ENCODE results near the gene CBS.
"Not testable (repeated sequence)": the region's sequence is repeated elsewhere in the genome, so short reads cannot be mapped to it uniquely, and the experiment has no call there.

Gene CBS

DNA sequence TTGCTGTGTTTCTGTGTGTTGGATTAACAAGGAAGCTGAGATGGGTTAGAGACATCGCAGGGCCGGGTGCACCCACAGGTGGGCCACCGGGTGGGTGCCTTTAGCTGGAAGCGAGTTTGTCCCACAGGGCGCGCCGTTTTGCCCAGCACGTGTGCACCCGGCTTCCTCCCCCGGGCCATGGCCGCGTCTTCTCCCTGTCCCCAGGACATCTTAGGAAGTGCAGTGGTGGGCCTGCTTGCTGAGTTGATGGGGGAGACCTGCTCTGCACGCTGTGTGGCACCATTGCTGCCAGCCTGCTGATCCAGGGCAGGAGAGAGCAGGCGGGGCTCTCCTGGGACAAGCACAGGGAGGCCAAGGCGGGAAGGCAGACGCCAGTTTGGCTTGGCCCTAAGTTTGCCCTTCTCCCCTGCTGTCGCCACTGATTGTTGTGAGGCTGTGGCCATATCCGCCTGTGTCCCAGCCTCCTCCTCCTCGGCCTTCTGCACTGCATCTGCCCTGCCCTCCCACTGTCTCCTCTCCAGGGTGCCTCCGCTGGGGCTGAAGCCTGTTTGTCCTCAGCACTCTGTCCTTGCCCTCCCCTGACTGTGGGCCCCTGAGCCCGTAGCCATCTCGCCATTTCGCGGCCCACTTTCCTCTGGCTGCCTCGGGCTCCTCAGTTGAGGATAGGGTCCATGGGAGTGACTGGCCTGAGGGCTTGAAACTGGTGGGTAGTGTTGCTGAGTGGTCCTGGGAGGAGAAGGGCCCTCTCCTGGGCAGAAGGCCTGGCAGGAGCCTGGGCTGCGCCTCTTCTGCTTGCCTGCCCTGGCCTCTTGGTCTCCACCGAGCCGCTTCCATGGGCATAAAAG, 53.7 kb downstream of the CBS start:
- no peak overlapping the region for H3K9ac ChIP-seq (ENCODE audit: low read depth, low read length)
- no peak overlapping the region for H3K4me3 ChIP-seq (ENCODE audit: low read depth, low read length)
- H3K4me1 ChIP-seq (ENCODE audit: control insufficient read depth, insufficient read depth, low read length): no peaks in the 10 kb centered on the region
- H3K36me3 ChIP-seq (ENCODE audit: control insufficient read depth, insufficient read depth, low read length): peaks cover 64% of the 10 kb centered on the region
- no peak overlapping the region for H3K27ac ChIP-seq (ENCODE audit: low read depth, low read length)
- no peaks in the 10 kb centered on the region for H3K27me3 ChIP-seq (ENCODE audit: control insufficient read depth, insufficient read depth, low read length)
- H3K9me3 ChIP-seq (ENCODE audit: control insufficient read depth, insufficient read depth, low read length): no peaks in the 10 kb centered on the region

DNA sequence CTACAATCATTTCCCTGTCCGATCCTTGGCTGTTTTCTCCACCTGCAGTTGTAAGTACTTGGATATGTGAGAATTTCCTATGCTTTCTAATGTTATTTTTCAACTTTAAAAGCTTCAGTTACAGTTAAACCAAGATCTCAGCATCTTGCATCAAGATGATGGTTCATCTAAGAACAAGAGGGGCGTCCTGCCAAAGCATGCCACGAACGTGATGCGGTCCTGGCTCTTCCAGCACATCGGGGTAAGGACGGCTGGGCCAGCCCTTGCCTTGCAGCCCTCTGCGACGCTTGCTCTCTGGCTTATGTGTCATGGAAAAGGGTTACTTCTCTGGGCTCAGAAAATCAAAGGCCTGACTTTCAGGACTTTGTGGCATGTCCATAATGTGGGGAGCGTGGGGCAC, 54.4 kb downstream of the CBS start:
- no peak overlapping the region for H3K4me3 ChIP-seq (ENCODE audit: low read depth, low read length)
- H3K27ac ChIP-seq (ENCODE audit: low read depth, low read length): no peak overlapping the region

DNA sequence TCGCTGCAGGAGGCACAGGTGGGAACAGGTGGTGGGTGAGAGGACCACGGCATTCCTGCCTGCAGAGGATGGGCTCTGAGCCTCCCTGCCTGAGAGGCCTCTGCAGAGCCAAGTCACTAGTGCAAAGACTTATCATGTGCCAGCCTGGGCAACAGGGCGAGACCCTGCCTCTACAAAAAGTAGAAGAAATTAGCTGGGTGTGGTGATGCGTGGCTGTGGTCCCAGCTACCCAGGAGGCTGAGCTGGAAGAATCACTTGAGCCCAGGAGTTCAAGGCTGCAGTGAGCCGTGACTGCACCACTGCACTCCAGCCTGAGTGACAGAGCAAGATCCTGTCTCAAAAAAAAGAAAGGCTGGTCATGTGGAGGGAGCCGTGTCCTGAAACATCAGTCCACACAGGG, 54.9 kb downstream of the CBS start:
- H3K4me3 ChIP-seq (ENCODE audit: low read depth, low read length): no peak overlapping the region
- no peak overlapping the region for H3K9ac ChIP-seq (ENCODE audit: low read depth, low read length)
- no peak overlapping the region for H3K27ac ChIP-seq (ENCODE audit: low read depth, low read length)
- no peaks in the 10 kb centered on the region for H3K27me3 ChIP-seq (ENCODE audit: control insufficient read depth, insufficient read depth, low read length)
- peaks cover 71% of the 10 kb centered on the region for H3K36me3 ChIP-seq (ENCODE audit: control insufficient read depth, insufficient read depth, low read length)
- no peaks in the 10 kb centered on the region for H3K9me3 ChIP-seq (ENCODE audit: control insufficient read depth, insufficient read depth, low read length)
- no peaks in the 10 kb centered on the region for H3K4me1 ChIP-seq (ENCODE audit: control insufficient read depth, insufficient read depth, low read length)

More for the DNA sequence above, 54.4 kb downstream of the CBS start:
- no peaks in the 10 kb centered on the region for H3K27me3 ChIP-seq (ENCODE audit: control insufficient read depth, insufficient read depth, low read length)
- H3K36me3 ChIP-seq (ENCODE audit: control insufficient read depth, insufficient read depth, low read length): peaks cover 71% of the 10 kb centered on the region
- no peaks in the 10 kb centered on the region for H3K9me3 ChIP-seq (ENCODE audit: control insufficient read depth, insufficient read depth, low read length)
- no peaks in the 10 kb centered on the region for H3K4me1 ChIP-seq (ENCODE audit: control insufficient read depth, insufficient read depth, low read length)
- H3K9ac ChIP-seq (ENCODE audit: low read depth, low read length): no peak overlapping the region

DNA sequence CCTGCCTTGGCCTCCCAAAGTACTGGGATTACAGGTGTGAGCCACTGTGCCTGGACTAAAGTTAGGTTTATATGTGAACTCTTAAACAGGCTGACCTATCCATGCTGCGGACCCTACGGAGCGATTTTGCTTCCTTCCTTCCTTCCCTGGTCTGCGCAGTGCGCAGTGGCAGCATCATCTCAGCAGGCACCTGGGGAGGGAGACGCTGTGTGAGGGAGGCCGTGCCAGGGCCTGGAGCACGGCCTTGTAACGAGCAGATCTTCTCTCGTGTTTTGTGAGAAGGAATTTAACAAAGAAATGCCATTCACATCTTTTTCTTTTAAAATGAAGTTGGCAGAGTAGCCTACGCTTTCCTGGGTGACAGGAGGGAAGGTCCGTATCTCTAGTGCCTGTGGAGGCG, 55.5 kb downstream of the CBS start:
- Histone ChIP-seq H3K4me1 (ENCODE audit: control insufficient read depth, insufficient read depth, low read length) (no peaks in the 10 kb centered on the region), H3K4me3 (ENCODE audit: low read depth, low read length) (no peak overlapping the region), H3K27ac (ENCODE audit: low read depth, low read length) (no peak overlapping the region), H3K36me3 (ENCODE audit: control insufficient read depth, insufficient read depth, low read length) (peaks cover 71% of the 10 kb centered on the region), H3K9ac (ENCODE audit: low read depth, low read length) (no peak overlapping the region), H3K27me3 (ENCODE audit: control insufficient read depth, insufficient read depth, low read length) (no peaks in the 10 kb centered on the region), H3K9me3 (ENCODE audit: control insufficient read depth, insufficient read depth, low read length) (no peaks in the 10 kb centered on the region)

DNA sequence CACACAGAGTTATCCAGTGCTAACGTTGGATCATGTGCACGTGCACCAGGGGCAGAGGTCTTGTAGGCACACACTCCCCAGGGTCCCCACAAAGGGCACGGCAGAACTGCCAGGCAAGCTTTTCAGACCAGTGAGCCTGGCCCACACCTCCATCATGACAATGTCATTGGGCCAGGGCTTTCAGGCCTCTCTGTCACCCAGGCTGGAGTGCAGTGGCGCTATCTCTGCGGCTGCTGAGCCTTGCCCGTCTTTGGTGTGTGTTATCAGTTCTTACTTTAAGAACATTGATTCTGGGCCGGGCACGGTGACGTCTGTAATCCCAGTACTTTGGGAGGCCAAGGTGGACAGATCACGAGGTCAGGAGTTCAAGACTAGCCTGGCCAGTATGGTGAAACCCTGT, 57.1 kb downstream of the CBS start:
- Histone ChIP-seq H3K4me3 (ENCODE audit: low read depth, low read length) (no peak overlapping the region), H3K9me3 (ENCODE audit: control insufficient read depth, insufficient read depth, low read length) (no peaks in the 10 kb centered on the region), H3K9ac (ENCODE audit: low read depth, low read length) (no peak overlapping the region), H3K36me3 (ENCODE audit: control insufficient read depth, insufficient read depth, low read length) (peaks cover 71% of the 10 kb centered on the region), H3K4me1 (ENCODE audit: control insufficient read depth, insufficient read depth, low read length) (no peaks in the 10 kb centered on the region), H3K27me3 (ENCODE audit: control insufficient read depth, insufficient read depth, low read length) (no peaks in the 10 kb centered on the region), H3K27ac (ENCODE audit: low read depth, low read length) (no peak overlapping the region)

DNA sequence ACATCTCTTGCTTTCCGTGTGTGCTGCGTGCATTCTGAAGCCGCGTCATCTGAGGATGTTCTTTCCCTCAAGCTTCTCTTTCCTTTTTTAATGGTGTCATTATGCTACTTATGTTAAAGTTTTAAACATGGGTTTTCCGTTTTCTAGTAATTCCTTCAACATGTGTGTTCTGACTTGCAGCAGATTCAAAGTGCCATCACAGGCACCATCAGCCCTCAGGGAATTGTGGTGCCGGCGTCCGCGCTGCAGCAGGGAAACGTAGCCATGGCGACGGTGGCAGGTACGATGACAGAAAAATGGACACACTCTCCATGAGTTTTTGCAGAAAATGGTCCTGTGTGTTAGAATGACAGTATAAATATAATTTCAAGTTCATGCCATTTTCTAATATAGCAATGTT, 58.9 kb downstream of the CBS start:
- Histone ChIP-seq H3K4me1 (ENCODE audit: control insufficient read depth, insufficient read depth, low read length) (no peaks in the 10 kb centered on the region), H3K9ac (ENCODE audit: low read depth, low read length) (no peak overlapping the region), H3K9me3 (ENCODE audit: control insufficient read depth, insufficient read depth, low read length) (no peaks in the 10 kb centered on the region), H3K27ac (ENCODE audit: low read depth, low read length) (no peak overlapping the region), H3K27me3 (ENCODE audit: control insufficient read depth, insufficient read depth, low read length) (no peaks in the 10 kb centered on the region), H3K36me3 (ENCODE audit: control insufficient read depth, insufficient read depth, low read length) (peaks cover 81% of the 10 kb centered on the region), H3K4me3 (ENCODE audit: low read depth, low read length) (no peak overlapping the region)

DNA sequence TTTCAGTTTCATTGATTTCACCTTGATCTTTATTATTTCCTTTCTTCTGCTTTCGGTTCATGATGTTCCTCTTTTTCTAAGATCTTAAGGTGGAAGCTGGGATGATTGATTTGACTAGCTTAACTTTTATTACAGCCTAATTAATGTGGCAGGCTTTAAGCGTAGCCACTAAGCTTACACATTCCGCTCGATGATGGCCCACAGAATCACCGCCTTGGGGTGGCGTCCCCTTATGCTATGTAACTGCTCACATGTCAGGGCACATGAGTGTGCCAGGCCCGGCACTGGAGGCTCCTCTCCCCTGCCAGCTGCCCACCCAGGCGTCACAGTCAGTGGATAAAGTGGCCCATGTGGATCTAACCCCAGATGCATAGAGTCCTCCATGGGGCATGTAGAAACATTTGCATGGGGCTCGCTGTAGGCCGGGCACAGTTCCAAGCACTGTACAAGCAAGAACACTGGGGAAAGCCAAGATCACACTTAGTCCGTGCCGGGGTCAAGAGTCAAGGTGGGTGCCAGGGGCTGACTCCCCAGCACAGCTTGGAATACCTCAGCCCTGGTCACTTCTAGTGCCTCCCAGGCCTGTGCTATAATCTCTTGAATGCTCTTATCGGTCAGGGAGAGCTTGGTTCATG, 59.6 kb downstream of the CBS start:
- Histone ChIP-seq H3K27me3 (ENCODE audit: control insufficient read depth, insufficient read depth, low read length) (no peaks in the 10 kb centered on the region), H3K36me3 (ENCODE audit: control insufficient read depth, insufficient read depth, low read length) (peaks cover 79% of the 10 kb centered on the region), H3K4me1 (ENCODE audit: control insufficient read depth, insufficient read depth, low read length) (no peaks in the 10 kb centered on the region), H3K4me3 (ENCODE audit: low read depth, low read length) (no peak overlapping the region), H3K27ac (ENCODE audit: low read depth, low read length) (no peak overlapping the region), H3K9ac (ENCODE audit: low read depth, low read length) (no peak overlapping the region), H3K9me3 (ENCODE audit: control insufficient read depth, insufficient read depth, low read length) (no peaks in the 10 kb centered on the region)

DNA sequence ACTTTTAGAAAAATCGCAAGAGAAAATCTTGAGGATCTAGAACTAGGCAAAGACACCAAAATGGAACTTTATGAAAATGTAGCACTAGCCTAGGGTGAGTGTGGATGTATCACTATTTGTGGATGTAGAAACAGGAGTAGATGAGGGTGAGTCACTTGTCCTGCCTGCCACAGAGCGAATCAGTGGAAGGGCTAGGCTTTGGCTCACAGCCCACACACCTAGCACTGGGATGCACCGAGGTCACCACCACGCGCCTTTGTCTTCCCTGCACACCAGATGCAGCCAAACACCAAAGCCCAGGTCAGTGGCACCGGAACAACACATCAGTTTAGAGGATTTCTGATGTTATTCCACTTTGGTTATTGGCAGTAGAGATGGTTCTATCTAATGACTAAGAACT, 63.0 kb downstream of the CBS start:
- Histone ChIP-seq H3K4me3 (ENCODE audit: low read depth, low read length) (no peak overlapping the region), H3K4me1 (ENCODE audit: control insufficient read depth, insufficient read depth, low read length) (no peaks in the 10 kb centered on the region), H3K27ac (ENCODE audit: low read depth, low read length) (no peak overlapping the region), H3K27me3 (ENCODE audit: control insufficient read depth, insufficient read depth, low read length) (no peaks in the 10 kb centered on the region), H3K36me3 (ENCODE audit: control insufficient read depth, insufficient read depth, low read length) (peaks cover 79% of the 10 kb centered on the region), H3K9ac (ENCODE audit: low read depth, low read length) (no peak overlapping the region), H3K9me3 (ENCODE audit: control insufficient read depth, insufficient read depth, low read length) (no peaks in the 10 kb centered on the region)

DNA sequence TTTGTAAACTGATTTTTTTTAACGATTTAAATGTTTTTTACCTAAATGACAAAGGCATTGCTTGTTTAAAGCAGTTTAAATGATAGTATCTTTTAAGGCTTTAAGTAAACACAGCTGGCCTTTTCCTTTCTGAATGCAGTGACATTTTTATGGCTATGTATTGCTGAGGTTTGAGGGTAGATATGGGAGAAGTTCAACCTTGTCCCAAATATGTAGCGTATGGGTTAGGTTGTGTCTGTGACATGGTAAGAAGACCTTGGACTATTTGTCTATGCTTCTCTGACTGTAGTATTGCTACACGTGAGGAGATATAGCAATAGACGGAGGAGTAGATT, 68.8 kb downstream of the CBS start:
- H3K9me3 ChIP-seq (ENCODE audit: control insufficient read depth, insufficient read depth, low read length): no peaks in the 10 kb centered on the region
- H3K9ac ChIP-seq (ENCODE audit: low read depth, low read length): no peak overlapping the region
- H3K4me1 ChIP-seq (ENCODE audit: control insufficient read depth, insufficient read depth, low read length): peaks cover 6% of the 10 kb centered on the region; the same call in 1 of the 2 replicates
- no peak overlapping the region for H3K27ac ChIP-seq (ENCODE audit: low read depth, low read length)
- no peak overlapping the region for H3K4me3 ChIP-seq (ENCODE audit: low read depth, low read length)
- no peaks in the 10 kb centered on the region for H3K27me3 ChIP-seq (ENCODE audit: control insufficient read depth, insufficient read depth, low read length)
- peaks cover 42% of the 10 kb centered on the region for H3K36me3 ChIP-seq (ENCODE audit: control insufficient read depth, insufficient read depth, low read length)

DNA sequence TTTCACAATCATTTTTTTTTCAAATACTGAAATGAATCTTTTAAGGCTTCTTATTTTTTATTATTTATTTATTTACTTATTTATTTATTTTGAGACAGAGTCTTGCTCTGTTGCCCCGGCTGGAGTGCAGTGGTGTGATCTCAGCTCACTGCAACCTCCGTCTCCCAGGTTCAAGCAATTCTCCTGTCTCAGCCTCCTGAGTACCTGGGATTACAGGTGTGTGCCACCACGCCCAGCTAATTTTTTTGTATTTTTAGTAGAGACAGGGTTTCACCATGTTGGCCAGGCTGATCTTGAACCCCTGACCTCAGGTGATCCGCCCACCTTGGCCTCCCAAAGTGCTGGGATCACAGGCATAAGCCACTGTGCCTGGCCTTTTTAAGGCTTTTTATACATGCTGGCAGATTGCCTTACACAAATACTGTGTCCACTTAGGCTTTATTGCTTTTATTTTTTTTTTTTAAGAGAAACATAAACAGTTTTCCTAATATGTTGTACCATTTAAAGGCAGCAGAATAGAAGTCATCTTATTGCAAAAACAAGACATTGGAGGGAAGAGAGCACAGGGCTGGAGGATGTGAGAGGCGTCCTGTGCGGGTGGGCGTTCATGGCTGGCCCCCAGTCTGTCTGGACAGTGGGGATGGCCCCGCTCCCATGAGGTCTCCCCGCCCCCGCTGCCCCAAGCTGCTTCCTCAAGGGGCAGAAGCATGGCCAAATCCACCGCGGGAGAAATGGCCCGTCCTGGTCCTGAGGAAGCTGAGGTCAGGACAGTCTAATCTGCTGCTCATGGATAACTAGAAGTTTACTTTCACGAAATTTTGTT, 69.4 kb downstream of the CBS start:
- H3K36me3 ChIP-seq (ENCODE audit: control insufficient read depth, insufficient read depth, low read length): peaks cover 36% of the 10 kb centered on the region
- not testable (repeated sequence) for H3K27ac ChIP-seq (ENCODE audit: low read depth, low read length); H3K9ac ChIP-seq (ENCODE audit: low read depth, low read length); H3K4me3 ChIP-seq (ENCODE audit: low read depth, low read length); H3K4me1 ChIP-seq (ENCODE audit: control insufficient read depth, insufficient read depth, low read length); H3K27me3 ChIP-seq (ENCODE audit: control insufficient read depth, insufficient read depth, low read length); H3K9me3 ChIP-seq (ENCODE audit: control insufficient read depth, insufficient read depth, low read length)

DNA sequence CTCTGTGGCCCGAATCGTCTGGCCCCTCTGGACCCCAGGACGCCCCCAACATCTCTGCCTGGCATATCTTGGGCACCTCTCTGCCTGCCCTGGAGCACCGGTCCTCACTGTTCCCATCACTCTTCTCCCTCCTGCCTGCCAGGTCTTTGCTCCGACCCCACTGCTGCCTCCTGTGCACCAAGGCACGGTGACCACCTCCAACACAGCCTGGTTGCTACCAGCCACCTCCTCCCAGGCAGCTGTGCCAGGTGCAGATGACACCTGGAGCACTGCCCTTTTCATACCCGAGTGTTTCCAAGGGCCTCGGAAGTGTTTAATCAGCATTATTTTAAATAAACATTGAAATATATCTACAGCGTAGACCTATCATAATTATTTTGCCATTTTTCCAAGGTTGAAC, 70.0 kb downstream of the CBS start:
- Histone ChIP-seq H3K4me3 (ENCODE audit: low read depth, low read length) (no peak overlapping the region), H3K9me3 (ENCODE audit: control insufficient read depth, insufficient read depth, low read length) (no peaks in the 10 kb centered on the region), H3K36me3 (ENCODE audit: control insufficient read depth, insufficient read depth, low read length) (peaks cover 35% of the 10 kb centered on the region), H3K4me1 (ENCODE audit: control insufficient read depth, insufficient read depth, low read length) (peaks cover 6% of the 10 kb centered on the region; the same call in 1 of the 2 replicates), H3K27ac (ENCODE audit: low read depth, low read length) (no peak overlapping the region), H3K27me3 (ENCODE audit: control insufficient read depth, insufficient read depth, low read length) (no peaks in the 10 kb centered on the region), H3K9ac (ENCODE audit: low read depth, low read length) (no peak overlapping the region)
